H9 (cell line): ENCODE measurements around the gene GIPC2. TPM values are rescaled to one million over a fixed set of nuclear protein-coding genes. Genes with fewer than 3 reads are reported as not detected.

Experiments used
- DNase-seq: peaks from one replicate; pipeline ENCODE4 v3.0.0-alpha.2; 2017
- H2AFZ ChIP-seq: one replicate; pipeline ENCODE4 v1.6.1; 2013; ENCODE audit warnings: mild to moderate bottlenecking, low read length, control low read depth, moderate library complexity
- H2AK5ac ChIP-seq: 2 replicates; pipeline ENCODE4 v1.6.1; 2013; ENCODE audit warnings: low read length, control low read depth, mixed read lengths; ENCODE audit not compliant: insufficient read length
- H2BK120ac ChIP-seq: one replicate; pipeline ENCODE4 v1.6.1; 2013; ENCODE audit warnings: low read depth, mild to moderate bottlenecking, low read length, control low read depth, inconsistent platforms; ENCODE audit not compliant: poor library complexity, severe bottlenecking
- H2BK12ac ChIP-seq: 2 replicates; pipeline ENCODE4 v1.6.1; 2013; ENCODE audit warnings: low read length, control low read depth, mixed read lengths, low read depth; ENCODE audit not compliant: insufficient read length
- H2BK15ac ChIP-seq: 2 replicates; pipeline ENCODE4 v1.6.1; 2013; ENCODE audit warnings: low read depth, low read length, control low read depth
- H2BK20ac ChIP-seq: one replicate; pipeline ENCODE4 v1.6.1; 2013; ENCODE audit warnings: low read depth, mild to moderate bottlenecking, low read length, control low read depth, inconsistent platforms; ENCODE audit not compliant: poor library complexity, severe bottlenecking
- H2BK5ac ChIP-seq: 2 replicates; pipeline ENCODE4 v1.6.1; 2013; ENCODE audit warnings: low read length, control low read depth, mixed read lengths; ENCODE audit not compliant: insufficient read length
- H3K14ac ChIP-seq: 2 replicates; pipeline ENCODE4 v1.6.1; 2013; ENCODE audit warnings: low read length, control low read depth; ENCODE audit not compliant: insufficient read depth
- H3K18ac ChIP-seq: 2 replicates; pipeline ENCODE4 v1.6.1; 2013; ENCODE audit warnings: low read depth, mild to moderate bottlenecking, mixed read lengths, low read length, control low read depth; ENCODE audit not compliant: insufficient read length
- H3K23ac ChIP-seq: 2 replicates; pipeline ENCODE4 v1.6.1; 2013; ENCODE audit warnings: low read length, control low read depth, mixed read lengths, low read depth; ENCODE audit not compliant: insufficient read length
- H3K23me2 ChIP-seq: 2 replicates; pipeline ENCODE4 v1.6.1; 2013; ENCODE audit warnings: low read depth, mild to moderate bottlenecking, mixed read lengths, low read length, control low read depth; ENCODE audit not compliant: insufficient read length, poor library complexity, severe bottlenecking
- H3K27ac ChIP-seq: 2 replicates; pipeline ENCODE4 v1.5.1; 2013; ENCODE audit warnings: low read length, control low read depth, mixed read lengths, low read depth; ENCODE audit not compliant: insufficient read length
- H3K27me3 ChIP-seq: 2 replicates; pipeline ENCODE4 v1.6.1; 2013; ENCODE audit warnings: low read length, control low read depth, inconsistent platforms; ENCODE audit not compliant: insufficient read depth
- H3K4ac ChIP-seq: 2 replicates; pipeline ENCODE4 v1.6.1; 2013; ENCODE audit warnings: low read depth, mild to moderate bottlenecking, control low read depth, inconsistent platforms, low read length, moderate library complexity
- H3K4me1 ChIP-seq: 2 replicates; pipeline ENCODE4 v1.6.1; 2013; ENCODE audit warnings: low read length, control low read depth, inconsistent platforms; ENCODE audit not compliant: insufficient read depth
- H3K4me2 ChIP-seq: 2 replicates; pipeline ENCODE4 v1.6.1; 2013; ENCODE audit warnings: low read length, control low read depth, mixed read lengths; ENCODE audit not compliant: insufficient read length, insufficient read depth
- H3K56ac ChIP-seq: 2 replicates; pipeline ENCODE4 v1.6.1; 2013; ENCODE audit warnings: low read depth, mild to moderate bottlenecking, mixed read lengths, low read length, control low read depth; ENCODE audit not compliant: insufficient read length
- H3K79me1 ChIP-seq: 2 replicates; pipeline ENCODE4 v1.6.1; 2013; ENCODE audit warnings: low read depth, mild to moderate bottlenecking, moderate library complexity, low read length, control low read depth, inconsistent platforms; ENCODE audit not compliant: insufficient read depth, poor library complexity, severe bottlenecking
- H3K79me2 ChIP-seq: 2 replicates; pipeline ENCODE4 v1.6.1; 2013; ENCODE audit warnings: low read length, control low read depth, inconsistent platforms; ENCODE audit not compliant: insufficient read depth
- H3K9ac ChIP-seq: 2 replicates; pipeline ENCODE4 v1.6.1; 2013; ENCODE audit warnings: low read length, control low read depth, mixed read lengths; ENCODE audit not compliant: insufficient read length; ENCODE audit errors: extremely low read depth
- H3K9me3 ChIP-seq: one replicate; pipeline ENCODE4 v1.6.1; 2013; ENCODE audit warnings: low read depth, low read length, inconsistent platforms; ENCODE audit not compliant: control insufficient read depth
- H3T11ph ChIP-seq: one replicate; pipeline ENCODE4 v1.6.1; 2013; ENCODE audit warnings: mild to moderate bottlenecking, low read length, control low read depth, inconsistent platforms
- H4K20me1 ChIP-seq: one replicate; pipeline ENCODE4 v1.6.1; 2013; ENCODE audit not compliant: control insufficient read depth, insufficient read length, insufficient read depth
- H4K5ac ChIP-seq: 2 replicates; pipeline ENCODE4 v1.6.1; 2013; ENCODE audit warnings: low read depth, mild to moderate bottlenecking, mixed read lengths, low read length, control low read depth; ENCODE audit not compliant: insufficient read length
- H4K8ac ChIP-seq: replicated peaks from 2 replicates; pipeline ENCODE4 v1.6.1; 2013; ENCODE audit warnings: low read length, control low read depth, mixed read lengths, low read depth; ENCODE audit not compliant: insufficient read length
- H4K91ac ChIP-seq: 2 replicates; pipeline ENCODE4 v1.6.1; 2013; ENCODE audit warnings: low read depth, mild to moderate bottlenecking, moderate library complexity, mixed read lengths, low read length, control low read depth; ENCODE audit not compliant: insufficient read length
- H3K27ac Mint-ChIP-seq, 3 experiments: 2 replicates in 2 of 3; 3 replicates in 1 of 3; pipeline ENCODE4 v1.8.0; 2020 to 2021; ENCODE audit warnings: mixed read lengths in 3 of 3, mild to moderate bottlenecking in 1 of 3, moderate library complexity in 1 of 3
- H3K27me3 Mint-ChIP-seq: 2 replicates; pipeline ENCODE4 v1.8.0; 2021; ENCODE audit warnings: low read depth, mild to moderate bottlenecking, moderate library complexity, mixed read lengths
- H3K36me3 Mint-ChIP-seq, 3 experiments: 2 replicates in 2 of 3; 3 replicates in 1 of 3; pipeline ENCODE4 v1.8.0; 2020 to 2021; ENCODE audit warnings: low read depth in 3 of 3, mixed read lengths in 3 of 3; ENCODE audit not compliant: insufficient read depth in 1 of 3
- H3K4me1 Mint-ChIP-seq, 2 experiments: 2 replicates each; pipeline ENCODE4 v1.8.0; 2020; ENCODE audit warnings: mixed read lengths in 2 of 2
- H3K4me3 Mint-ChIP-seq, 2 experiments: 2 replicates in 1 of 2; 3 replicates in 1 of 2; pipeline ENCODE4 v1.8.0; 2020 to 2021; ENCODE audit warnings: mild to moderate bottlenecking in 2 of 2, mixed read lengths in 2 of 2, moderate library complexity in 1 of 2
- H3K9me3 Mint-ChIP-seq, 2 experiments: 2 replicates in 1 of 2; 3 replicates in 1 of 2; pipeline ENCODE4 v1.8.0; 2020; ENCODE audit warnings: mild to moderate bottlenecking in 2 of 2, mixed read lengths in 2 of 2, moderate library complexity in 1 of 2
- WGBS: extraction: QIAGEN DNeasy Blood & Tissue Kit; methylation state at CpG from one replicate; pipeline ENCODE4 v1.1.7; 2013; ENCODE audit warnings: missing lambda C conversion rate, low lambda C conversion rate, mixed read lengths; ENCODE audit not compliant: insufficient read length; ENCODE audit errors: extremely low coverage; 5-methylcytosine and 5-hydroxymethylcytosine counted together
- total RNA-seq: library from RNA; stranded (reverse); gene quantifications from 2 replicates; pipeline ENCODE4 v1.2.1, GENCODE V29; 2021
- TF ChIP-seq, protein P1 (sequence below): fragments of 200-600 bp; sonication (generic); conservative IDR thresholded peaks from 3 replicates; pipeline ENCODE4 v1.8.0; 2021; ENCODE audit warnings: antibody characterized with exemption, mild to moderate bottlenecking

GIPC2 gene
- total RNA-seq, 1 experiment from 2014 or later = 0.85 TPM

DNA sequence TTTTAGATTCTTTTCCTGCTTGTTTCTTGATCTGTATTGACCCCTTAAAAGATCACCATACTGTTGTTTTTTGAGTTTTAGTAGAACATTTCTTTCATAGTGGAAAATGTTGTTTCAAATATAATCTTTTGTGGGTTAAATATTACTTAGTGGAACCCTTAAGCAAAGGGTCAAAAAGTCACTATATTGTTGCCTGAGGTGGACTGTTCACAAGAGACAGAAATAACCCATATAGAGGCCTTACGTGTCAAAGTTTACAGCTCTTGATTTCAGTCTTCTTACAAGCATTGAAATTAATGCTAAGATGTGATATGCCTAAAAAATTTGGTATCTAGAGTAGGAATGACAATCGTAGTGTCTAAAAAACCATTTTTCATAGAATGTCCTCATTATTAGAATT, 34.7 kb upstream of the GIPC2 start:
- Histone ChIP-seq H4K8ac (no peak overlapping the region), H3K9me3 (no peaks in the 10 kb centered on the region), H3K9ac (no peak overlapping the region), H3K18ac (no peak overlapping the region), H2BK5ac (no peak overlapping the region), H4K20me1 (no peaks in the 10 kb centered on the region), H3K14ac (no peak overlapping the region), H3K4me2 (no peak overlapping the region), H4K91ac (no peak overlapping the region), H3K79me2 (no peaks in the 10 kb centered on the region), H4K5ac (no peak overlapping the region), H2AK5ac (no peak overlapping the region), H2BK120ac (no peak overlapping the region), H3K4ac (no peak overlapping the region), H3K27ac (no peak overlapping the region), H3K56ac (no peak overlapping the region), H3K23ac (no peak overlapping the region), H2BK20ac (no peak overlapping the region), H2BK15ac (no peak overlapping the region), H3T11ph (no peak overlapping the region), H2BK12ac (no peak overlapping the region), H3K4me1 (no peaks in the 10 kb centered on the region), H3K23me2 (no peaks in the 10 kb centered on the region), H3K79me1 (no peaks in the 10 kb centered on the region), H2AFZ (no peak overlapping the region), H3K27me3 (no peaks in the 10 kb centered on the region)
- no peak for DNase-seq
- no peak overlapping the region for H3K4me3 Mint-ChIP-seq
- TF ChIP-seq, protein P1, sequence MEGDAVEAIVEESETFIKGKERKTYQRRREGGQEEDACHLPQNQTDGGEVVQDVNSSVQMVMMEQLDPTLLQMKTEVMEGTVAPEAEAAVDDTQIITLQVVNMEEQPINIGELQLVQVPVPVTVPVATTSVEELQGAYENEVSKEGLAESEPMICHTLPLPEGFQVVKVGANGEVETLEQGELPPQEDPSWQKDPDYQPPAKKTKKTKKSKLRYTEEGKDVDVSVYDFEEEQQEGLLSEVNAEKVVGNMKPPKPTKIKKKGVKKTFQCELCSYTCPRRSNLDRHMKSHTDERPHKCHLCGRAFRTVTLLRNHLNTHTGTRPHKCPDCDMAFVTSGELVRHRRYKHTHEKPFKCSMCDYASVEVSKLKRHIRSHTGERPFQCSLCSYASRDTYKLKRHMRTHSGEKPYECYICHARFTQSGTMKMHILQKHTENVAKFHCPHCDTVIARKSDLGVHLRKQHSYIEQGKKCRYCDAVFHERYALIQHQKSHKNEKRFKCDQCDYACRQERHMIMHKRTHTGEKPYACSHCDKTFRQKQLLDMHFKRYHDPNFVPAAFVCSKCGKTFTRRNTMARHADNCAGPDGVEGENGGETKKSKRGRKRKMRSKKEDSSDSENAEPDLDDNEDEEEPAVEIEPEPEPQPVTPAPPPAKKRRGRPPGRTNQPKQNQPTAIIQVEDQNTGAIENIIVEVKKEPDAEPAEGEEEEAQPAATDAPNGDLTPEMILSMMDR = no peak
- no peaks in the 10 kb centered on the region; a peak in 1 of 5 replicates for H3K9me3 Mint-ChIP-seq
- WGBS = no CpG with 5 or more reads among the region's 2 CpGs
- no peaks in the 10 kb centered on the region for H3K27me3 Mint-ChIP-seq
- H3K36me3 Mint-ChIP-seq = peaks cover 2 to 5% (median 5%) of the 10 kb centered on the region in 3 experiments; a peak in 6 of 7 replicates
- H3K4me1 Mint-ChIP-seq = peaks cover 3 to 10% of the 10 kb centered on the region in 2 experiments
- no peak overlapping the region for H3K27ac Mint-ChIP-seq
